A549 (cell line): ENCODE results near the gene ALG2. TPM values are rescaled to one million over a fixed set of nuclear protein-coding genes. Genes with fewer than 3 reads are reported as not detected.

Source experiments
- ATAC-seq, 2 experiments: fragments of 200-7000 bp in 1 of 2; fragments of >200 bp in 1 of 2; cut with Nextera tagmentation in 1 of 2; cut with Tn5 transposase in 1 of 2; 3 replicates each; pipeline versions ENCODE4 v1.8.0 to v1.9.1; 2018 to 2020; ENCODE audit warnings: mild to moderate bottlenecking in 1 of 2, moderate library complexity in 1 of 2
- CTCF ChIA-PET: fragments of 300-600 bp; sonication (Branson Sonifier 250); formaldehyde crosslinking; extraction: SDS; loops from one replicate; lab custom pipeline; 2021; ENCODE audit warnings: antibody characterized with exemption, inconsistent platforms; lab: Yijun Ruan, JAX
- POLR2A ChIA-PET: fragments of 350-600 bp; formaldehyde crosslinking; extraction: SDS; loops from one replicate; lab custom pipeline; 2021; ENCODE audit warnings: antibody characterized with exemption, inconsistent platforms; lab: Yijun Ruan, JAX
- DNase-seq, 2 experiments: peaks; one replicate each; pipeline versions ENCODE4 v3.0.0 to v3.0.0-alpha.2; 2011 to 2016; ENCODE audit warnings: low read depth in 1 of 2, low spot score in 1 of 2
- FAIRE-seq: peaks from 2 replicates; lab custom pipeline; 2011; peaks lifted over from hg19 to GRCh38; lab: Jason Lieb, UNC
- H3K27ac ChIP-seq, 2 experiments: fragments of >200 bp; sonication (Bioruptor Twin); formaldehyde crosslinking; 3 replicates each; pipeline ENCODE4 v1.5.1; 2016 to 2017
- H3K4me1 ChIP-seq: fragments of >200 bp; sonication (Bioruptor Twin); formaldehyde crosslinking; 3 replicates; pipeline ENCODE4 v1.6.1; 2016
- H3K4me2 ChIP-seq: fragments of >200 bp; sonication (Bioruptor Twin); formaldehyde crosslinking; 3 replicates; pipeline ENCODE4 v1.6.1; 2016
- H3K4me3 ChIP-seq: fragments of >200 bp; sonication (Bioruptor Twin); formaldehyde crosslinking; 3 replicates; pipeline ENCODE4 v1.5.1; 2016
- H3K9me3 ChIP-seq: fragments of >200 bp; sonication (Bioruptor Twin); formaldehyde crosslinking; 3 replicates; pipeline ENCODE4 v1.6.1; 2016
- BHLHE40 ChIP-seq: IDR thresholded peaks from 2 replicates; pipeline ENCODE4 v1.6.1; 2012; ENCODE audit warnings: low read depth, low read length, inconsistent platforms
- CHD2 ChIP-seq: fragments of 150-350 bp; IDR thresholded peaks from 2 replicates; pipeline ENCODE4 v1.6.1; 2014; ENCODE audit warnings: low read length; ENCODE audit not compliant: partially characterized antibody
- EHF ChIP-seq: fragments of 250-450 bp; sonication (Bioruptor Pico); IDR thresholded peaks from 2 replicates; pipeline ENCODE4 v1.5.0; 2020; ENCODE audit warnings: mild to moderate bottlenecking
- EHMT2 ChIP-seq: fragments of 200-600 bp; sonication (generic); IDR thresholded peaks from 2 replicates; pipeline ENCODE4 v1.6.1; 2016; ENCODE audit warnings: antibody characterized with exemption, low read depth, mild to moderate bottlenecking, moderate library complexity
- EP300 ChIP-seq, 2 experiments: fragments of >200 bp; sonication (Bioruptor Twin); formaldehyde crosslinking; IDR thresholded peaks; 2 replicates in 1 of 2; 3 replicates in 1 of 2; pipeline ENCODE4 v1.6.1; 2016 to 2017
- ESRRA ChIP-seq: fragments of 150-350 bp; IDR thresholded peaks from 2 replicates; pipeline ENCODE4 v1.6.1; 2014; ENCODE audit warnings: mild to moderate bottlenecking, low read length, borderline replicate concordance
- GATA3 ChIP-seq: IDR thresholded peaks from 2 replicates; pipeline ENCODE4 v1.6.1; 2012; ENCODE audit warnings: borderline replicate concordance
- HOXA7 ChIP-seq: fragments of 250-450 bp; sonication (Bioruptor Pico); IDR thresholded peaks from 2 replicates; pipeline ENCODE4 v1.5.0; 2020; ENCODE audit warnings: mild to moderate bottlenecking, moderate library complexity
- HOXB13 ChIP-seq: fragments of 250-450 bp; sonication (Bioruptor Pico); IDR thresholded peaks from 2 replicates; pipeline ENCODE4 v1.5.0; 2020; ENCODE audit warnings: low read depth, mild to moderate bottlenecking, moderate library complexity
- HOXB5 ChIP-seq: fragments of 250-450 bp; sonication (Bioruptor Pico); IDR thresholded peaks from 2 replicates; pipeline ENCODE4 v1.5.0; 2020; ENCODE audit warnings: mild to moderate bottlenecking, moderate library complexity
- JUN ChIP-seq, 2 experiments: fragments of >200 bp; sonication (Bioruptor Twin); formaldehyde crosslinking; IDR thresholded peaks; 2 replicates in 1 of 2; 3 replicates in 1 of 2; pipeline ENCODE4 v1.6.1; 2016 to 2017
- KDM1A ChIP-seq: fragments of 200-600 bp; sonication (generic); IDR thresholded peaks from 2 replicates; pipeline ENCODE4 v1.6.1; 2016; ENCODE audit warnings: low read depth, mild to moderate bottlenecking
- KDM5A ChIP-seq: fragments of 200-600 bp; sonication (generic); IDR thresholded peaks from 2 replicates; pipeline ENCODE4 v1.6.1; 2016; ENCODE audit warnings: antibody characterized with exemption, mild to moderate bottlenecking
- MAFK ChIP-seq: fragments of 450-650 bp; IDR thresholded peaks from 2 replicates; pipeline ENCODE4 v1.6.1; 2014; ENCODE audit not compliant: partially characterized antibody
- MYC ChIP-seq: IDR thresholded peaks from 2 replicates; pipeline ENCODE4 v1.6.1; 2012; ENCODE audit warnings: mild to moderate bottlenecking, inconsistent platforms, low read length, improper control_type of control experiment, borderline replicate concordance
- NFE2L2 ChIP-seq: fragments of 150-350 bp; conservative IDR thresholded peaks from 2 replicates; pipeline ENCODE4 v1.6.1; 2014; ENCODE audit warnings: low read length
- NPAS2 ChIP-seq: fragments of 250-450 bp; sonication (Bioruptor Pico); IDR thresholded peaks from 2 replicates; pipeline ENCODE4 v1.8.0; 2022; ENCODE audit warnings: mild to moderate bottlenecking, moderate library complexity, borderline replicate concordance
- NR3C1 ChIP-seq: fragments of >200 bp; sonication (Bioruptor Twin); formaldehyde crosslinking; IDR thresholded peaks from 3 replicates; pipeline ENCODE4 v1.6.1; 2017
- PBX3 ChIP-seq: IDR thresholded peaks from 2 replicates; pipeline ENCODE4 v1.6.1; 2012
- PHF8 ChIP-seq: fragments of 200-600 bp; sonication (generic); IDR thresholded peaks from 2 replicates; pipeline ENCODE4 v1.6.1; 2016; ENCODE audit warnings: low read depth, mild to moderate bottlenecking, antibody characterized with exemption, moderate library complexity, borderline replicate concordance
- RARB ChIP-seq: fragments of 250-450 bp; sonication (Bioruptor Pico); IDR thresholded peaks from 2 replicates; pipeline ENCODE4 v1.8.0; 2021; ENCODE audit warnings: mild to moderate bottlenecking, moderate library complexity
- RNF2 ChIP-seq: fragments of 200-600 bp; sonication (generic); IDR thresholded peaks from 2 replicates; pipeline ENCODE4 v1.6.1; 2016; ENCODE audit warnings: low read depth, mild to moderate bottlenecking, antibody characterized with exemption, moderate library complexity, borderline replicate concordance
- SMC3 ChIP-seq: fragments of >200 bp; sonication (Bioruptor Twin); formaldehyde crosslinking; IDR thresholded peaks from 3 replicates; pipeline ENCODE4 v1.6.1; 2018; ENCODE audit warnings: inconsistent platforms
- ZFP36 ChIP-seq: fragments of 450-650 bp; IDR thresholded peaks from 2 replicates; pipeline ENCODE4 v1.6.1; 2014; ENCODE audit warnings: borderline replicate concordance; ENCODE audit not compliant: partially characterized antibody
- ZNF302 ChIP-seq: fragments of 250-450 bp; sonication (Bioruptor Pico); IDR thresholded peaks from 2 replicates; pipeline ENCODE4 v1.9.0; 2021; ENCODE audit warnings: inconsistent platforms, mild to moderate bottlenecking, moderate library complexity
- ZSCAN20 ChIP-seq: fragments of 250-450 bp; sonication (Bioruptor Pico); IDR thresholded peaks from 2 replicates; pipeline ENCODE4 v1.8.0; 2022; ENCODE audit warnings: mild to moderate bottlenecking, moderate library complexity
- WGBS: methylation state at CpG from one replicate; pipeline ENCODE4 v1.1.6; 2017; ENCODE audit errors: missing lambda C conversion rate; 5-methylcytosine and 5-hydroxymethylcytosine counted together
- polyA plus RNA-seq, 4 experiments: library from polyadenylated mRNA; depleted of rRNA in 3 of 4; stranded (reverse); fragments of >200 nt; fragmentation: RNase III in 1 of 4; extraction: RNeasy Plus Mini Kit Qiagen cat#74134 plus additional on column Dnase treatment in 1 of 4; gene quantifications; 2 replicates in 3 of 4; 3 replicates in 1 of 4; pipeline ENCODE4 v1.2.3, GENCODE V29; 2011 to 2017
- TF ChIP-seq, protein P1 (sequence below): fragments of >200 bp; sonication (Bioruptor Twin); formaldehyde crosslinking; IDR thresholded peaks from 3 replicates; pipeline ENCODE4 v1.5.1; 2016
- TF ChIP-seq, protein P2 (sequence below): fragments of 450-650 bp; IDR thresholded peaks from 2 replicates; pipeline ENCODE4 v1.6.1; 2014; ENCODE audit warnings: antibody characterized with exemption

Gene ALG2
- polyA plus RNA-seq, 2 of the 4 experiments (the other 2 are of a cell fraction) = 26.6 to 76.3 TPM

DNA sequence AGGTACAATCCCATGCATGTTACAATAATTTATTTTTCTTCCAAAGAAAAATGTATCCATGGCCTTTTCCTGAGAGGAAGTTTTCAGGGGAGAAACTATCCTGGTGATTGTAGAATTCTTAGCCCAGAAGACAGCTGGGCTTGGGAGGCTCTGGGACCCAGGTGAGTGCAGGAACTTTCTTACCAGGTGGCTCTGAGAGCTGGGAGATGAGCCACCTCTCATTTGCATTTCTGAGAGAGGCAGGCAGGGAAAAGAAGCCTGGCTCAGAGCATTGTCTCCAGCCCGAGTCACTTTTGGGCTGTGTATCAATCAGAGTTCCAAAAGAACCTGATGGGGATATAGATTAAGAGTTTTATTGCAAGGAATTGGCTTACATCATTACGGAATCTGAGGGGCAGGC is 52.7 kb downstream of the ALG2 start:
- no peak for ATAC-seq
- POLR2A ChIA-PET = no interaction called here

GRCh38 chr9:99167694-99168093 is 54.0 kb downstream of the ALG2 start:
- Histone ChIP-seq H3K4me1 (no peaks in the 10 kb centered on the region), H3K9me3 (no peaks in the 10 kb centered on the region), H3K4me3 (no peak overlapping the region), H3K4me2 (no peak overlapping the region), H3K27ac (no peak overlapping the region)
- WGBS = 15% methylated on average over 3 of the region's 3 CpGs
- ChIA-PET POLR2A (no interaction called here), CTCF (interaction anchor here (2.8 kb wide), 1 partner anchor 17 kb away, joined by 23 read pairs; no protein-coding TSS in a partner anchor)
- no peak for ATAC-seq
- no peak for DNase-seq
- FAIRE-seq = no peak
- TF ChIP-seq ZNF302 (CRISPR knock-in tag) (no peak), NPAS2 (CRISPR knock-in tag) (no peak), EP300 (IDR thresholded peaks at IDR 0.05) (no peak), HOXA7 (CRISPR knock-in tag) (no peak), NFE2L2 (no peak), MAFK (no peak), PBX3 (no peak), PHF8 (no peak), KDM5A (no peak), EHF (CRISPR knock-in tag) (no peak), EHMT2 (no peak), BHLHE40 (no peak), HOXB13 (CRISPR knock-in tag) (no peak), NR3C1 (no peak), CHD2 (no peak), GATA3 (no peak), ZFP36 (no peak), RNF2 (no peak), MYC (no peak)
- TF ChIP-seq, protein P1, sequence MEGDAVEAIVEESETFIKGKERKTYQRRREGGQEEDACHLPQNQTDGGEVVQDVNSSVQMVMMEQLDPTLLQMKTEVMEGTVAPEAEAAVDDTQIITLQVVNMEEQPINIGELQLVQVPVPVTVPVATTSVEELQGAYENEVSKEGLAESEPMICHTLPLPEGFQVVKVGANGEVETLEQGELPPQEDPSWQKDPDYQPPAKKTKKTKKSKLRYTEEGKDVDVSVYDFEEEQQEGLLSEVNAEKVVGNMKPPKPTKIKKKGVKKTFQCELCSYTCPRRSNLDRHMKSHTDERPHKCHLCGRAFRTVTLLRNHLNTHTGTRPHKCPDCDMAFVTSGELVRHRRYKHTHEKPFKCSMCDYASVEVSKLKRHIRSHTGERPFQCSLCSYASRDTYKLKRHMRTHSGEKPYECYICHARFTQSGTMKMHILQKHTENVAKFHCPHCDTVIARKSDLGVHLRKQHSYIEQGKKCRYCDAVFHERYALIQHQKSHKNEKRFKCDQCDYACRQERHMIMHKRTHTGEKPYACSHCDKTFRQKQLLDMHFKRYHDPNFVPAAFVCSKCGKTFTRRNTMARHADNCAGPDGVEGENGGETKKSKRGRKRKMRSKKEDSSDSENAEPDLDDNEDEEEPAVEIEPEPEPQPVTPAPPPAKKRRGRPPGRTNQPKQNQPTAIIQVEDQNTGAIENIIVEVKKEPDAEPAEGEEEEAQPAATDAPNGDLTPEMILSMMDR = no peak

More for the DNA sequence above, 52.7 kb downstream of the ALG2 start:
- no peak for FAIRE-seq
- Histone ChIP-seq H3K4me3 (no peak overlapping the region), H3K4me1 (no peaks in the 10 kb centered on the region), H3K9me3 (no peaks in the 10 kb centered on the region), H3K27ac (no peak overlapping the region), H3K4me2 (no peak overlapping the region)
- WGBS = 43% methylated on average over 2 of the region's 2 CpGs
- no peak for TF ChIP-seq SMC3
- no peak for TF ChIP-seq HOXA7 (CRISPR knock-in tag)
- TF ChIP-seq KDM1A = no peak
- no peak for TF ChIP-seq ESRRA
- TF ChIP-seq, protein P2, sequence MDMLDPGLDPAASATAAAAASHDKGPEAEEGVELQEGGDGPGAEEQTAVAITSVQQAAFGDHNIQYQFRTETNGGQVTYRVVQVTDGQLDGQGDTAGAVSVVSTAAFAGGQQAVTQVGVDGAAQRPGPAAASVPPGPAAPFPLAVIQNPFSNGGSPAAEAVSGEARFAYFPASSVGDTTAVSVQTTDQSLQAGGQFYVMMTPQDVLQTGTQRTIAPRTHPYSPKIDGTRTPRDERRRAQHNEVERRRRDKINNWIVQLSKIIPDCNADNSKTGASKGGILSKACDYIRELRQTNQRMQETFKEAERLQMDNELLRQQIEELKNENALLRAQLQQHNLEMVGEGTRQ = no peak
- no peak for TF ChIP-seq ZSCAN20 (CRISPR knock-in tag)
- TF ChIP-seq JUN (IDR thresholded peaks at IDR 0.05) = no peak
- TF ChIP-seq BHLHE40 = no peak
- no peak for TF ChIP-seq HOXB5 (CRISPR knock-in tag)
- TF ChIP-seq EHMT2 = no peak
- TF ChIP-seq NR3C1 = no peak
- TF ChIP-seq, protein P1 = no peak
- TF ChIP-seq RNF2 = no peak
- no peak for TF ChIP-seq PHF8
- TF ChIP-seq RARB (CRISPR knock-in tag) = no peak
- no peak for TF ChIP-seq KDM5A
- no peak for DNase-seq
- CTCF ChIA-PET = interaction anchor here (2.8 kb wide), 1 partner anchor 15 kb away, joined by 23 read pairs; no protein-coding TSS in a partner anchor
